ENCODE data around the gene GCM1. TPM values are rescaled to one million over a fixed set of nuclear protein-coding genes. Genes with fewer than 3 reads are reported as not detected.

The GCM1 gene
- total RNA-seq, 1 experiment from 2014 or later = 0.07 TPM

GRCh38 chr6:53152576-53152975 lies 3.9 kb upstream of the GCM1 start:
- Histone ChIP-seq H3K79me2 (ENCODE audit: insufficient read depth, low read length) (no peaks in the 10 kb centered on the region), H3K4me2 (ENCODE audit: low read length) (no peak overlapping the region), H3K27ac (ENCODE audit: low read depth, low read length) (no peak overlapping the region), H3K4me1 (ENCODE audit: control insufficient read depth in 1 of 2, insufficient read depth in 2 of 2, low read length in 2 of 2) (no peaks in the 10 kb centered on the region), H3K9ac (ENCODE audit: low read length) (no peak overlapping the region), H3K9me3 (ENCODE audit: control insufficient read depth in 1 of 2, insufficient read depth in 1 of 2, low read depth in 1 of 2, low read length in 2 of 2) (no peaks in the 10 kb centered on the region), H2AFZ (ENCODE audit: low read depth, low read length, poor library complexity, severe bottlenecking) (no peak overlapping the region), H3K36me3 (ENCODE audit: control insufficient read depth in 1 of 2, insufficient read depth in 2 of 2, low read length in 2 of 2) (no peaks in the 10 kb centered on the region), H3K27me3 (ENCODE audit: insufficient read depth, low read length) (no peaks in the 10 kb centered on the region), H4K20me1 (ENCODE audit: insufficient read depth) (no peaks in the 10 kb centered on the region), H3K4me3 (replicated peaks in 1 of 2; ENCODE audit: low read depth in 1 of 2, low read length in 2 of 2) (no peak overlapping the region), H3K9me2 (ENCODE audit: insufficient read depth) (no peaks in the 10 kb centered on the region)
- RAD21 ChIA-PET (ENCODE audit: low non-redundant PET in 1 of 2, low total read pairs in 2 of 2, uncharacterized antibody in 2 of 2, unreplicated experiment in 2 of 2) = no interaction called here
- DNase-seq (ENCODE audit: low read depth, low spot score) (no peak), ATAC-seq (no peak)
- CTCF ChIA-PET = no interaction called here
- TF ChIP-seq YY1 (IDR thresholded peaks at IDR 0.05; ENCODE audit: extremely low read depth, insufficient replicate concordance, low read depth, low read length) = no peak
- TF ChIP-seq ZFX (IDR thresholded peaks at IDR 0.05) = no peak
- TF ChIP-seq ZBTB33 (IDR thresholded peaks at IDR 0.05; ENCODE audit: extremely low read depth, insufficient replicate concordance, low read length) = no peak
- TF ChIP-seq JUND (IDR thresholded peaks at IDR 0.05) = no peak
- TF ChIP-seq RAD21 (IDR thresholded peaks at IDR 0.05; ENCODE audit: low read depth) = no peak
- no peak for TF ChIP-seq SIN3A (IDR thresholded peaks at IDR 0.05; ENCODE audit: low read depth)
- TF ChIP-seq POLR2AphosphoS5 (IDR thresholded peaks at IDR 0.05; ENCODE audit: low read depth, low read length) = no peak
- no peak for TF ChIP-seq CTCF (IDR thresholded peaks at IDR 0.05 in 2 of 3, conservative IDR thresholded peaks at IDR 0.05 in 1 of 3; ENCODE audit: borderline replicate concordance in 1 of 3, insufficient read depth in 1 of 3, low read depth in 2 of 3, low read length in 2 of 3)
- TF ChIP-seq TCF7L2 (IDR thresholded peaks at IDR 0.05; ENCODE audit: borderline replicate concordance, extremely low read depth, insufficient read depth, insufficient read length) = no peak
- TF ChIP-seq ELF1 (IDR thresholded peaks at IDR 0.05; ENCODE audit: borderline replicate concordance, low read depth) = no peak
- no peak for TF ChIP-seq EGR1 (IDR thresholded peaks at IDR 0.05; ENCODE audit: low read depth)
- no peak for TF ChIP-seq POLR2A (IDR thresholded peaks at IDR 0.05; ENCODE audit: borderline replicate concordance, extremely low read depth, insufficient read depth, insufficient read length)
- no peak for TF ChIP-seq SP1 (IDR thresholded peaks at IDR 0.05; ENCODE audit: low read depth)
- no peak for TF ChIP-seq EZH2phosphoT487 (IDR thresholded peaks at IDR 0.05; ENCODE audit: borderline replicate concordance)
- no peak for TF ChIP-seq CEBPB (IDR thresholded peaks at IDR 0.05; ENCODE audit: low read depth)
- no TSS peak for BruUV-seq (replicated peaks)
- intact Hi-C loops (cut with micrococcal nuclease) = no loop called here
- POLR2A ChIA-PET = no interaction called here

Measured in HCT116 (cell line).